NCI-H748 (cell line): ENCODE results near the gene RNF220.
A peak's percentile ranks its signal among the peaks of the same experiment; 100 is the strongest.

Experiments
- DNase-seq: peaks from one replicate; lab custom pipeline; 2025; ENCODE audit not compliant: unreplicated experiment; lab: John Stamatoyannopoulos, UW

Gene RNF220

DNA sequence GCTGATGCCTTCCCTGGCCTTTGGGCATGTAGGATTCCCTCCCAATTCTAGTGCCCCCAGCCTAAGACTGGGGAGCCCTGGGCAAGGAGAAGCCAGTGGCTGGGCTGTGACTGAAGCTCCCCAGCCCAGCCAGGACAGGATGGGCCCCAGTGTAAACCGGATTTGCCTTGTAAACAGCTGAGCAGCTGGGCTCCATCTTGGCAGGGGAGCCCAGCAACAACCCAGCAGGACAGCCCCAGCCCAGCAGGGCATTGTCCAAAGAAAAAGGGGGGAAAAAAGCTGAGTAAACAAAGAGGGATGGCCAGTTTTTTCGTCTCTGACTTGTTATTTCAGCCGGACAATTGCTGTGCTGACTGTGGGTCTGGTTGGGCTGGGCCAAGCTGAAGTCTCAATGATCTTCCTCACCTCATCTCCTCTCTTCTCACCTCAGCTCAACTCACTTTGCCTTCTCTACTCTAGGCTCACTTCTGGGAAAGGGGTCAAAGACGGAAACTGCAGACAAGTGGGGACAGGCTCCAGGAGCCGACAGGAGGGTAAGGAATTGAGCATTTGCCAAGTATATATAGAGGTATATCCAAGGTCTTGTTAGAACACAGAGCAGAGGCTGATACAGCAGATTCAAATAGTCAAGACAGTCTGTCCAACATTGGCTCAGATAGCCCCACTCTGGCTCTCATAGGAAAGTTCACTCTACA is 171.5 kb downstream of the RNF220 start:
- DNase-seq: peak; percentile 85

DNA sequence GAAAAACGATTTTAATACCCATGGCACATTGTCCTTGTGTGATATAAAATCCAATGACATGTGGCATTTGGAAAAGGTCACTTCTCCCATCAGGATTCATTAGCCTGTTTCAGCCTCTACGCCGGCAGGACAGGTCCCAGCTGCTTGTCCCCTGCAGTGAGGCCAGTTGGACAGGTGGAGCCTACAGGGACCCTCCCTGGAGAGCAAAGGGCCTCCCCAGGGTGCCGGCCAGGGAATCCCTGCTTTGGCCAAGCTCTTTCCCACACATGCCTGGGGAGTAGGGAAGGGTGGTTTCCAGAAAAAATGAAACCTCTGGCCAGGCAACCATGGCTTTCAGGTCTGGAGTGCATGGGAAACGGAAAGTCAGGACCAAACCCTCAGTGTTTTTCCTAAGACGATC is 176.2 kb downstream of the RNF220 start:
- DNase-seq: no peak

DNA sequence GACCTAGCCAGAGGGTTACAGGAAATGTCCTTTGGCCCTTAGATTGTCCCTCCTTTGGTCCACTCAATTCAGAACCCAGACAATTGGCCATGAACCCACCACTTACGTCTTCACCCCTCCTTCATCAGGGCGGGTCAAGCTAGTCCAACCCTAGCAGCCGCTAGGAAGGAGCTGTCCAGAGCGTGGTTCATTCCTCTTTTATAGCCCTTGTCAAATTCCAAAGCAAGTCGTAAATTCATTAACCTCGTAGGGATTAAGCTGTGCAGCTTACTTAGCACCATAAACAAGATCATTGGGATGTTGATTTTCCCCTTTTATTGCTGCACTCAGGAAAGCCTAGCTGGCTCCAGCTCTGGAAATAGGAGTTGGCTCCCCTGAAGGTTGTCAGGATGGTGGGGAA is 179.1 kb downstream of the RNF220 start:
- DNase-seq: no peak

DNA sequence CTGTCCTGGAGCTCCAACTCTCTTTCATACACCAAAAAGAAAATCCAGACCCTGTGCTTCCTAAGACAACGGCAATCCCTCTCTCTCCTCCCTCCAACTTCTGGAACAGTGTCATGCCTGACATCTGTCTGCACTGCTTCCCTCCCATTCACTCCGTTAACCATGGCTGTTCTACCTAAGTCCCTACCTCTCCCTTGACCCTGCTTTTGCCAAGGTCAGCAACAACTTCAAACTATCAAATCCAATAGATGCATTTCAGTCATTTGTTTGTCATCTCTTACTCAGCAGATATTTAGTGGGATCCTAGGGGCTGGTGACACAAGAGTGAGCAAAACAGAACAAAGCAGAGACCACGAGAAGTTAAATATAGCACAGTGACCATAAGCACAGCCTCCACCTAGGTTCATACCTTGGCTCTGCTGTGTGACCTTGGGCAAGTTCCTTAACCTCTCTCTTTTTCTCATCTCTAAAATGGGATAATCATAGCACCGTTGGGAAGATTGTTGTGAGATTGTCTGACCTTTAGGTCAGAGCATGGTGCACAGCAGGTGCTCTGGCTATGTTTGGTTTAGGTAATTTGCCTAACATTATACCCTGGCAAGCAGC is 180.4 kb downstream of the RNF220 start:
- no peak for DNase-seq

DNA sequence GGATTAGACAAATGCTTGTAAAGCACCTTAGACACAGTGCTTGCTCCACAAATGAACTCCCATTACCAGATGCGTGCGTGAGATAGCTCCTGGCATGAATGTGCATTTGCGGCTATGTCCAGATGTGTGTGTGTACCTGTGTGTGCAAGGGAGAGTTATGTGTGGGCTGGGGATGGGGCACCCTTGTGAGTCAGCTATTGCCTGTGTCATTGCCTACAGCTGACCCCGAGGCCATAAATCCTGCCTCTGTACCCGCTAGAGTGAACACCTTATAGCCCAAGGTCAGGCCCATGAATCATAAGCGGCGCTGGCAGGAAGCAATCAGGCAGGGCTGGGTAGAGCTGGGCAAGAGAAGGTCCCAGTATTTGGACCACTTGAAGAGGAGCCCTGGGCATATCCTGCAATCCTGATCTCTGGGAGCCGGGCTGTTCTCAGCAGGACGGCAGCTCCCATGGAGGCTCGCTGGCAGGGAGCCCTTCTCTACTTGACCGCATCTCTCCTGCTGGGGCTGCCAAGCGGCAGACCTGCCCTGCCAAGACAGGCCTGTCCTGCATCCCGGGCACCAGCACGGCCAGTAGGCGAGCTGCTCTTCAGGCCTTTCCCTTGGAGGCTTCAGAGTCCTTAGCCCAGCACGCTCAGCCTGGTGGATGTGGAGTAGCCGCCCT is 182.9 kb downstream of the RNF220 start:
- no peak for DNase-seq

DNA sequence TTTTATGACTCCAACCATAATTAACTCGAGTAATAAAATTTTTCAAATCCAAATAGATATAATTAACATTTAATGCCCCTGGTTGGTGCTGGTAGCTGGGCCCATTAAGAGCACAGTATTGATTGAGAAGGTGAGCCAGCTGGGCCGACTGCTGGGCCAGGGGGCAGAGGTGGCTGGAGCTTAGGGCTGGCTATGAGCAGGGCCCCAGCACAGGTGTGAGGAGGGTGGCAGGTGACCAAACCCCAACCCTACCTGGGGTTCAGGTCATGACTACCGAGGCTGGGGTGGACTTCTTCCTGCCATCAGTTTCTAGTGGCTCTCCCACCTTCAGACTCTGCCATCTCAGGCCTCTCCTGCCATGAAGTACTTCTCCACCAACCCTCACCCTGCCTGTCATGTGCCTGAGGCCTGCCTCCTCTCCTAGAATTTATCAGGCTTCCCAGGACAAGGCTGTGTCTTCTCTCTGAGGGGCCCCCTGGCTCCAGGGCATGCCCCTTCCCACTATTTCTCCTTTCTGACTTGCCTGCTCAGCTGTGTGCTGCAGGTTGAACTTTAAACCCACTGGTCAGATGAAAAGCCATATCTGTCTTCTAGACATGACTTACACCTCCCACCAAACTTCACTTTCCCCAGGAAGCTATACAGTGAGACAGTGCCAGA is 183.6 kb downstream of the RNF220 start:
- no peak for DNase-seq

DNA sequence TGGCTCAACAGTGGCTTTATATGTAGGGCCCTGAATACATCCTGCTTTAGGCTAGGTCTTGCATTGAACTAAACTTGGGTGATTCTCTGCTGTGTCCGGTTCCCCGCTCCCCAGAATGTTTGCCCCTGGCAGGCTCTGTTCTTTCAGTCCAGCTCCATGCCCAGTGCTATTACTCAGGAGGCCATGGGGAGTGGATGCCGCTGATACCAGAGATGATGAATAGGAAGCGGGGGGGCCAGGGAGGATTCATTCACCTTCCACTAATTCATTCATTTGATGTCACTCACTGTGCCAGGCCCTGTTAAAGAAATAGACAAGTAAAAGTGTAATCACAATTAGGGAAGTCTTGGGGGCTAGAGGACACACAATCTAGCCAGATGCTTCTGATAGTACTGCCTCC is 185.4 kb downstream of the RNF220 start:
- no peak for DNase-seq

DNA sequence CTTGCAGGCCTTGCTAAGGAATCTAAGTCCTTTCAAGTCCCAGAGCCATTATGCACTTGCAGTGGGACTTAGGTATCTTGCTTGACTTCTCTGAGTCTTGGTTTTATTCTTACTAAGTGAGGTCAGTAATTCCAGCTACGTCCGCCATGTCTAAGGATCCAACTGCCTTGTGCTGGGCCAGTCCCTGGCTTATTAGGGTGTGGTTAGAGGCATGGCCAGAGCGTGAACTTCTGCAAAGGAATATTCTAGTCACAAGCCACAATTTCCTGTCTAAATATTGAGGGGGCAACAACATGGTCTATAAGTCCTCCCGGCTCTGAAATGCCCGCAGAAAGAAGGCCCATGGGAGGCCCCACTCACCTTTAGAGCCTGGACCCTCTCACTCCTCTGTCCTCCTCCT is 186.3 kb downstream of the RNF220 start:
- no peak for DNase-seq

DNA sequence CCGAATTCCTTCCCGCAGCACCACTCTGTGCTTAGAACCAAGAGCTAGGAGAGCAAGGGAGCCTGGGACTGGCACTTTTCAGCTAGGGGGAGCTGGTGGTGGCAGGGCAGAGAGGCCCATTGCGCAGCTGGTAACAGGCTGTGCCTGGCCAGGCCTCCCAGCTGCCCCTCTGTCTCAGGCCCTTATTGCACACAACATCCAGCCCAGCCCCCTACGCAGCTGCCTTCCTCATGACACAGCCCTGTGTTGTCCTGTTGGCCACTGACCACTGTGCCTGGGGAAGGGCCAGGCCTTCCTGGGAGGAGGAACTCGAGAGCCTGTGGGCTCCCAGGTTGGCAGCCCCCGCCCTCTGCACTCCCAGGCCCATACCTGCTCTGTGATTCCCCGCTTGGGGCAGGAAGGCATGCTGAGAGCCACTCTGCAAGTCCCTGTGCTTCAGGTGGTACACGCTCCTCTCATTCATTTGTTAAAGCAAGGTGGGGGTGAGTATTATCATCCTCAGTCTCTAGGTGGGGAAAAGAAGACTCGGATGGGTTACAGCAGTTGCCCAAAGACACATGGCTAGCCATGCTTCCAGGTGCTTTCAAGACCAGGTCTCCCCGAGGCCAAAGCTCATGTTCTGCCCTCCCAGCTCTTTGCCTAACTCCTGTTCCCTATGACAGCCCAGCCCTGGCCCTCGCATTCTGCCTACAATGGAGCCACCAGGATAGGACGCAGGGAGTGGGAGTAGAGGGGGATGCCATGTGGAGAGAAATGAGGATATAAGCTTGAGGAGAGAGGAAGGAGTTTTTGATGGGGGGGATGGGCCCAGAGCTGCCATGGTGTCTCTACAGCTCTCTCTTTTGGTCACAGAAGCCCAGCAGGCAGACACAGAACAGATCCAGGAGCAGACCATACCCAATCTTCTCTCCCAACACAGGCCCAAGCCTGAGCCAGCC is 187.4 kb downstream of the RNF220 start:
- no peak for DNase-seq

DNA sequence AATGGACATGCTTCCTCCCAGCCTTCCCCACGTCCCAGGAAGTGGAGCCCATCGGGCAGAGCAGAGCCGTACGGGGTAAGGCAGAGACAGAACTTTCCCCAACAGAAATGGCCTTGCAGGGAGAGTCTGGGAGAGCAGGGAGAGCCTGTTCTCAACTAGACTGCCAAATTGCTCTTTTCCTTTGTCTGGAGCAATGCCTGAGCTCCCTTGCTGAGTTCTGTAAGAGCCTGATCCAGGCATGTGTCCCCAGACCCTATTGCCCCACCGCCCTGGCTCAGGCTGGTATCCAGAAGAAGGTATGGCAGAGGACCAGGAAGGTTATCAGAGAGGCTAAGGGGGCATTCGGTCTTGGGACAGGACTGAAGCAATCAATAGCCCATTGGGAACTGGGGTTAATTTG is 189.3 kb downstream of the RNF220 start:
- no peak for DNase-seq

DNA sequence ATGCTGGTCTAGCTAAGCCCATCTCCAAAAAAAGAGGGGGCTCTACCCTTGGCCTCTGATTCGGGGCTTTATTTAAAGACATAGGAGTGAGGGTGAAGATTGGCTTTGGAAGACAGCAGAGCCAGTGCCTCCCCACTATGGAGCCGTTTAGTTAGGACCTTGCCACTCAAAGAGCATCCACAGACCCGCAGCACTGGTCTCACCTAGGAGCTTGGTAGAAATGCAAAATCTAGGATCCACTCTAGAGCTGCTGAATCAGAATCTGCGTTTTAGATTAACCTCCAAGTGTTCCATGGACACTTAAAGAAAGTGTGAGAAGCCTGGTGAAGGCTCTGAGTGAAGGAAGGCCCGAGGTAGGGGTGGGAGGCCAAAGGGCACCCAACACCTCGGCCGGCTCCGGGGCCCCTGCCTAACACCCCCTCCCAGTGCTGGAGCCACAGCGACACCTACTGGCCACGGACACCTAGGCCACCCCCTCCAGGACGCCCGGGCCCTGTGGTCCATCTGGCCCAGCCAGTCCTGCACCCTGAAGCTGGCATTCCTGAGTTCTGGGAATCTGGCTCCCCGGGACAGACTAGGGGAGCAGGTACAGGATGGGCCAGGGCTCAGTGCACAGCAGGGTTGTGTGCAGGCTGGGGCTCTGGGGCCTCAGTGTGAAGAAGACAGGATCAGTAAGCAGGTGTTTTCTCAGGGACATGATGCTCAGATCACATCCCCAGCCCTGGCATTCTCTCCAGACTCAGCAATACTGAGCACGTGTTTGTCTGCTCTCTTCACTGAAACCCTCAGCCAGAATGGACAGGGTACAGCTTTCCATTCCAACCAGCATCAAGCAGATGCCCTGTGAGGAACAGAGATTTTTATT is 190.0 kb downstream of the RNF220 start:
- peak; percentile 64 for DNase-seq

DNA sequence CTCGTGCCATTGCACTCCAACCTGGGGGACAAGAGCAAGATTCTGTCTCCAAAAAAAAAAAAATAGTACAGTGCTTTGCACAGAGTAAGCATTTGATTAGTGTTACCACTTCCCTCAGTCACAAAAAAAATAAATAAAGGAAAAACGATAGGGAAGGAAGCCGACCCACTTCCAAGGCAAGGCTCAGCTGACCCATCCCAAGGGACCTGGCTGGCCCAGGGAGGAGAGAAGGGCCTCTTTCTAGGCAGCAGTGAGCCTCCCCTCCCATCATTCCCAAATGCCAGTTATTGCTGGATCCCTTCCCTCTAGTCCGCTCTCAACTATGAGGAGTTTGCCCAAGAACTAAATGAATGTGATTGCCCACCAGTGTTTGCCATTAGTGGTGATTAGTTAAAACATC is 191.5 kb downstream of the RNF220 start:
- no peak for DNase-seq

DNA sequence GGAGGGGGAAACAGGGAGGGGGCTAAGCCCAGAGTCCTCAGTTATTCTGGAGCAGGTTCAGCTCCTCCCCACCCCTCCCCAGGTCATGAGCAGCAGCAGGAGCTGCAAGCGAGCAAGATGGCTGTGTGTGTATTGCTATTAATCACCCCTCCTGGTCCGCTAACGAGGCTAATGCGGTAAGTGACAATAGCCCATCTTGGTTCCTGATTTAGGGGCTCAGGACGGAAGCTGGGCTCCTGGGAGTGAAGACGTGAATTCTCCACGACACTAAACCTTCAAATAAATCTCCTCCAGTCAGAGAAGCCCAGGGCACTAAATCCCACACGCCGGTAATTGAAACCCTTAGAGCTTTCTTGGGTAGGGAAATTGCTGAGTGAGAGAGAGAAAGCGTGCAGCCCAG is 193.1 kb downstream of the RNF220 start:
- no peak for DNase-seq

DNA sequence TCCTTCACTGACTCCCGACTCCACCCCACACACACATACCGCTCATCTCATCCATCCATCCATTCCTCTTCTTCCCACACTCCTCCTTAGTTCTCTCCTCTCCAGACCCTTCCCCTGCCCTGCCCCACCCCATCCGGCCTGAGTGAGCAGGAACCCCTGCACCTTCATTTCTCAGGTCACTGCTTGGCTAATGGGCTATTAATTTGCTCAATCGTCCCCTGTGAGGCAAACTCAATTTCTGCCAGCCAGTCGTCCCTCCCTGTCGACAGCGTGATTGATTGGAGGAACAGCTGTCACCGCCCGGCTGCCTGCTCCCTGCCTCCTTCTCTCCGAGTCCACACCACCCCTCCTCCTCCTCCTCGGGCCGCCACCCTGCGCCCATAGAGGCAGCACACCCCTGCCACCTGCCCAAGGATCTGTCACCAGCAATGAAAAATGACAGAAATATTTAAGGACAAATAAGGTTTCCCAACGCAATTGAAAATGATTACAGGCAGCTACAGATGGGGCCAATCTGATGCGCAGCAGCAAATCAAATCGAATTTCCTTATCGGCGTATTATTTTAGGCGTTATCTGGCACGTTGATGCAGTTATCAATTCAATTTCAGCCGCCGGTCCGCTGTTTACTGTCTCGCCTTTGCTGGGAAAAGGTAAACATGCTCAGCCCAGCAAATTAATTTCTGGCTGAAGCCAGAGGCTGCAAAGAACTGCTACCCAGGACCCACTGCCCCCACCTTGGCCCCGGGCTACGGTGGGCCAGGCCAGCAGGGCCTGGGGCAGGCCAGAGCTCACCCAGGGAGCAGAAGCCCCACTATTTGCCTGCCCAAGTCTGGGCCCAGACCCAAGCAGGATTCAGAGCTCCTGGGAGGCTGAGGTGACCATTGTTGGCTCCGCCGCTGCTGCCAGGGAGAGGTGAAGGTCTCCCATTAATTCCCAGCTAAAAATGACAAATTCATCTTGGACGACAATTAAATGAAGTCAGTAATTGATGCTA is 197.9 kb downstream of the RNF220 start:
- peak; percentile 71 for DNase-seq

DNA sequence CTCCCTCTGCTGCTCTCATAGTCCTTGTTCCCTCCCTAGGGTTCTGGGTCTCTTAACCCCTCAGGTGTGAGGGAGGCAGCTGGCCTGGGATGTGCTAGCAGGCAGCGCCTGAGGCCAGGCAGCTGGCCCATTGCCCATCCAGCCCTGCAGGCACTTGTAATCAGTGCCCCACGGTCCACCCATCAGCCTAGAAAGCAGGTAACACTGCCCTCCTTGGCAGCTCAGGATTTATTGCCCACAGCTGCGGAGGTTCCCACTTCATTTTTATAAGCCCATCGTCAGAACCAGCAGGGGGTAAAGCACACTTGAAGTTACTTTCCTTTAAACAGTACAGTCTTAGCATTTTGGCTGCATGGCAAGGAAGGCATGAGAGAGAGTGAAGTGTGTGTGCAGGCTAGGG is 198.7 kb downstream of the RNF220 start:
- DNase-seq: peak; percentile 87

DNA sequence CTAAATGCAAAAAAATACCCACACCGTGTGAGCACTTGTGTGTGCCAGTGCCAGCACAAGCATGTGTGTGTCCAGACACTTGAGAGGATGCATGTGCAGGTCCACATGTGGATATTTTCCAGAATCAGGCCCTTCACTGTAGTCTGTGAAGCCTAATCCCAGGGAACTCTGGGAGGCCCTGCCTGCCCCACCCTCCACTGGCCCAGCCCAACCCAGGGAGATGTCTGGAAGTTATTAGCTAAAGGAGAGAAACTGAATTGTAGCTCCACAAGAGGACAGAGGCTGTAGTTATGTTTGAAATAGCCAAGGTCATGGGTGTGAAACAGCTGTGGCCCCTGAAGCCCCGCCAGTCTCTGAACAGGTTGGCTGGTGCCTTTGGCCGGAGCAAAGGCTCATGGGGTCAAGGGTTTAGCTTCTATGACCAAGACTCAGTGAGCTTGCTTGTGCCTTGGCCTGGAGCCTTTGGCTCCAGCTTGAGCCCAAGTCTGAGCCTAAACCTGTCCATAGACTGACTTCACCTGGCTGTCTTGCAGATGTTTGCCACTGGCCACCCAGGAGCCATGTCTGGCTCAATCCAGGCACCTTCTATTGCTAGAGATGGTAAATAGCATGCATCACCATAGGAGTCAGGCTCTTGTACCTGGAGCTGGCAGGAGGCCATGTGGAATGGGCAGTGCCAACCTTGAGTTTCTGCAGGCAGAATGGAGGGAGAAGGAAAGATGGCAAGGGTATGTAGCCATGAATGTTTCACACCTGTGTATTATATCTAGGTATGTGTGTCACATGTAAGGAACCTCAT is 199.3 kb downstream of the RNF220 start:
- no peak for DNase-seq

DNA sequence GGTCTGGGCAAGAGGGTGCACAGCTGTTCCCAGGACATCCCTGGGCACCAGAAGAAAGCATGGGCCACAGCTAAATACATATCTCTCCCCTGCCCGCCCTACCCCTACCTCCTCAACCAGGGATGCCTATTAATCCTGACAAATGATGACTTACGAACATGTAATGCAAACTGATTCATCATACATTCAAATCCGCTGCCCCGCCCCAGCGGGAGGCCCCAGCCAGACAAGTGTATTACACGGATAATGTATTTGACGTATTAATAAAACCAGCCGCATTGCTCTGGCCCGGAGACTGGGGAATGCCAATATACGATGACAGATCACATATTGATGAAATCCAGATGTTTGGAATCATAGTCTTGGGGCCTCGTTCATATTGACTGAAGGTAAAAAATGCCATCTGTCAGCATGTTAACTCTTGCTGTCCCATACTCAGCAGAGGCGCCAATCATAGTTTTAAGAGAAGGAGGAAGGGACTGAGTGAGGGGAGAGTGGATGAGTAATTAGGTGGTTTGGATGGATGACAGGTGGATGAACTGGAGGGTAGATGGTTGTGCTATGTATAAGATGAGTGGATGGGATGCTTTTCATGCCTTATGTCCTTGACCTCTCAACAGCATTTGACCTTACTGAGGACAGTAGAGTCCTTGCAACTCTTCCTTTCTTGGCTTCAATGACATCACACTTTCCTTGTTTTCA is 201.0 kb downstream of the RNF220 start:
- no peak for DNase-seq
